ENCODE data around the gene VSIG4. TPM values are rescaled to one million over a fixed set of nuclear protein-coding genes. Genes with fewer than 3 reads are reported as not detected.
"Not testable (repeated sequence)": the region's sequence is repeated elsewhere in the genome, so short reads cannot be mapped to it uniquely, and the experiment has no call there.

The VSIG4 gene
- polyA plus RNA-seq, 1 experiment = not detected

DNA sequence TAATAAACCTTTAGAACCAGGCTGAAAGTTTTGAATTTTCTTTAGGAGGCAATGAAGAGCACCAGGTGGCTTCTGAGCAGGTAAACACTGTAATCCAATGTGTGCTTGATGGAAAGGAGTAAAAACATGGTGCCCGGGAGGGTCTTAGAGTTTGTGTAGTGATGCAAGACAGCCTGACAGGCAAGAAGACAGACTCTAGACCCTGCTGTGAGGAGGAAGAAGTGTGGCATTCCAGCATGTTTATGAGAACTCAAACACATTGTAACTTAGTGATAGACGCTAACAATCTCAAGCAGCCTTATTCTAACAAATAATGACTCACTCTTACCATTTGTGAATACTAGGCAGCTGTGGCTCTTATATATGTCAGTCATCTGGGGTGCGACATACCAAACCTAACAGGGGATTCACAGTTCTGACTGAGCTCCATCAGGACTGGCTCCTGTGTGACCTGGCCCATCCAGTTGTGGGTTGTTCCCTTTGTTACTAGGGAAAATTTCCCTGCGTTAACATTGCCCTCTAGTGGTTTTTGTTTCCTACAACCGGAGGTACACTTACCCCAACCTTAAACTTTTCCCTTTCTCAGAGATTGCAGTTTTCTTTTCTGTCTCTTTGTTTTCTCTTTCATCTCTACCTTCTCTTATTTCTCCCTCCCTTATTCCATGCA, 53.8 kb downstream of the VSIG4 start:
- TF ChIP-seq, protein P1, sequence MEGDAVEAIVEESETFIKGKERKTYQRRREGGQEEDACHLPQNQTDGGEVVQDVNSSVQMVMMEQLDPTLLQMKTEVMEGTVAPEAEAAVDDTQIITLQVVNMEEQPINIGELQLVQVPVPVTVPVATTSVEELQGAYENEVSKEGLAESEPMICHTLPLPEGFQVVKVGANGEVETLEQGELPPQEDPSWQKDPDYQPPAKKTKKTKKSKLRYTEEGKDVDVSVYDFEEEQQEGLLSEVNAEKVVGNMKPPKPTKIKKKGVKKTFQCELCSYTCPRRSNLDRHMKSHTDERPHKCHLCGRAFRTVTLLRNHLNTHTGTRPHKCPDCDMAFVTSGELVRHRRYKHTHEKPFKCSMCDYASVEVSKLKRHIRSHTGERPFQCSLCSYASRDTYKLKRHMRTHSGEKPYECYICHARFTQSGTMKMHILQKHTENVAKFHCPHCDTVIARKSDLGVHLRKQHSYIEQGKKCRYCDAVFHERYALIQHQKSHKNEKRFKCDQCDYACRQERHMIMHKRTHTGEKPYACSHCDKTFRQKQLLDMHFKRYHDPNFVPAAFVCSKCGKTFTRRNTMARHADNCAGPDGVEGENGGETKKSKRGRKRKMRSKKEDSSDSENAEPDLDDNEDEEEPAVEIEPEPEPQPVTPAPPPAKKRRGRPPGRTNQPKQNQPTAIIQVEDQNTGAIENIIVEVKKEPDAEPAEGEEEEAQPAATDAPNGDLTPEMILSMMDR (IDR thresholded peaks at IDR 0.05; ENCODE audit: insufficient read depth, low read depth, low read length) = peak; percentile 47
- Histone ChIP-seq H3K27me3 (ENCODE audit: control insufficient read depth, insufficient read depth, low read length) (no peaks in the 10 kb centered on the region), H3K36me3 (ENCODE audit: control insufficient read depth, insufficient read depth, low read length) (no peaks in the 10 kb centered on the region), H3K4me3 (ENCODE audit: low read depth, low read length) (no peak overlapping the region)
- DNase-seq (ENCODE audit: low read depth) = no peak
- ChIA-PET POLR2A (no interaction called here), CTCF (interaction anchor here (0.9 to 2.1 kb wide), 3 partner anchors 53 to 405 kb away, joined by 3 to 25 read pairs (median 7); no protein-coding TSS in a partner anchor)

DNA sequence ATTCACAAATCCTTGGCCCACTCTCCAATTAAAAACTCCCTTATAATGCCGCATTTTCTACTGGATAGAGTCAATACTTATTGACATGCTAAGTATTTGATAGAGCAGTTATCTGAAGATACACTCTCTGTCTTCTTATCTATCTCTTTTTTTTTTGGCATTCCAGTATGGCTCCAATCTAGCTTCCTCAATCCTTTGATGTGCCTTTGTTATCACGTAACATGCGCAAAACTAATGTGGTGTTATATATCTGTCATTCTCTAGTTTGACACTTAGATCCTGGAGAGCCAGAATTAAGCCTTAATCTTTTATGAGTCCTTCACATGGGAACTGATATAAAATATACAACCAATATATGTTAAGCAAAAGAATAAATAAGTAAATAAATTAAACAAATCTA, 54.7 kb downstream of the VSIG4 start:
- Histone ChIP-seq H3K36me3 (ENCODE audit: control insufficient read depth, insufficient read depth, low read length) (no peaks in the 10 kb centered on the region), H3K4me3 (ENCODE audit: low read depth, low read length) (no peak overlapping the region), H3K27me3 (ENCODE audit: control insufficient read depth, insufficient read depth, low read length) (no peaks in the 10 kb centered on the region)
- POLR2A ChIA-PET = no interaction called here
- CTCF ChIA-PET = interaction anchor here (2.1 kb wide), 1 partner anchor 404 kb away, joined by 25 read pairs; no protein-coding TSS in a partner anchor
- DNase-seq (ENCODE audit: low read depth) = no peak
- TF ChIP-seq, protein P1 (IDR thresholded peaks at IDR 0.05; ENCODE audit: insufficient read depth, low read depth, low read length) = no peak

DNA sequence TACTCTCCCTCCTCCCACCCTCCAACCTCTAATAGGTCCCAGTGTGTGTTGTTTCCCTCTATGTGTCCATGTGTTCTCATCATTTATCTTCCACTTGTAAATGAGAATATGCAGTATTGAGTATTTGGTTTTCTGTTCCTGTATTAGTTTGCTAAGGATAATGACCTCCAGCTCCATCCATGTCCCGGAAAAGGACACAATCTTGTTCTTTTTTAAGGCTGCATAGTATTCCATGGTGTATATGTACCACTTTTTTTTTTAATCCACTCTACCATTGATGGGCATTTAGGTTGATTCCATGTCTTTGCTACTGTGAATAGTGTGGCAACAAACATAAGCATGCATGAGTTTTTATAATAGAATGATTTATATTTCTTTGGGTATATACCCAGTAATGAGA, 62.7 kb downstream of the VSIG4 start:
- H3K27me3 ChIP-seq (ENCODE audit: control insufficient read depth, insufficient read depth, low read length); H3K36me3 ChIP-seq (ENCODE audit: control insufficient read depth, insufficient read depth, low read length); H3K4me3 ChIP-seq (ENCODE audit: low read depth, low read length); POLR2A ChIA-PET; CTCF ChIA-PET; DNase-seq (ENCODE audit: low read depth): not testable (repeated sequence)

DNA sequence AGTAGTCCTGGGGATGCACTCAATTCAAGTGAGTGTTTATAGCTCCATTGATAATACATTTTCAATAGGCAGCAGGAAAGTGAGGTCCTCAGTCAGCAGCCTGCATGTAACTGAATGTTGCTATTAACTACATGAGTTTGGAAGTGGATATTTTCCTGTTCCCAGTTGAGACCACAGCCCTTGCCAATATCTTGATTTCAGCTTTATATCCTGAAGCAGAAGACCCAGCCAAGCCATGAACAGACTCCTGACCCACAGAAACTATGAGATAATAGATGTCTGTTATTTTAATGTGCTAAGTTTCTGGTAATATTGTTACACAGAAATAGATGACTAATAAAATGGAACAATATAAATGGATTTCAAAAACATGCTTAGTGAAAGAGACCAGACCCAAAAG, 63.7 kb downstream of the VSIG4 start:
- ChIA-PET POLR2A (no interaction called here), CTCF (no interaction called here)
- TF ChIP-seq, protein P1 (IDR thresholded peaks at IDR 0.05; ENCODE audit: insufficient read depth, low read depth, low read length) = no peak

DNA sequence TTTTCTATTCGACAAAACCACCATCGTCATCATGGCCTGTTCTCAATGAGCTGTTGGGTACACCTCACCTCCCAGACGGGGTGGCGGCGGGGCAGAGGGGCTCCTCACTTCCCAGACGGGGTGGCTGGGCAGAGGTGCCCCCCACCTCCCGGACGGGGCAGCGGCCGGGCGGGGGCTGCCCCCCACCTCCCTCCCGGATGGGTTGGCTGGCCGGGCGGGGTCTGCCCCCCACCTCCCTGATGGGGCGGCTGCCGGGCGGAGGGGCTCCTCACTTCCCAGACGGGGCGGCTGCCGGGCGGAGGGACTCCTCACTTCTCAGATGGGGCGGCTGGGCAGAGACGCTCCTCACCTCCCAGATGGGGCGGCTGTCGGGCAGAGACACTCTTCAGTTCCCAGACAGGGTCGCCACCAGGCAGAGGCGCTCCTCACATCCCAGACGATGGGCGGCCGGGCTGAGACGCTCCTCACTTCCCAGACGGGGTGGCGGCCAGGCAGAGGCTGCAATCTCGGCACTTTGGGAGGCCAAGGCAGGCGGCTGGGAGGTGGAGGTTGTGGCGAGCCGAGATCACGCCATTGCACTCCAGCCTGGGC, 64.6 kb downstream of the VSIG4 start:
- H3K27me3 ChIP-seq (ENCODE audit: control insufficient read depth, insufficient read depth, low read length); H3K36me3 ChIP-seq (ENCODE audit: control insufficient read depth, insufficient read depth, low read length); CTCF ChIA-PET; POLR2A ChIA-PET; H3K4me3 ChIP-seq (ENCODE audit: low read depth, low read length); DNase-seq (ENCODE audit: low read depth): not testable (repeated sequence)

More for the DNA sequence above, 63.7 kb downstream of the VSIG4 start:
- Histone ChIP-seq H3K27me3 (ENCODE audit: control insufficient read depth, insufficient read depth, low read length) (no peaks in the 10 kb centered on the region), H3K36me3 (ENCODE audit: control insufficient read depth, insufficient read depth, low read length) (no peaks in the 10 kb centered on the region), H3K4me3 (ENCODE audit: low read depth, low read length) (no peak overlapping the region)
- DNase-seq (ENCODE audit: low read depth) = no peak

Other genes with a start within 250 kb of the VSIG4 start
- 8.6 and 10.4 TPM in 2 replicates for gene HEPH, start 124.2 kb upstream of the VSIG4 start, polyA plus RNA-seq (2011; rRNA removed)